SK-MEL-5 (cell line): ENCODE data around the gene MTMR4. TPM values are rescaled to one million over a fixed set of nuclear protein-coding genes. Genes with fewer than 3 reads are reported as not detected.
"Not testable (repeated sequence)": the region's sequence is repeated elsewhere in the genome, so short reads cannot be mapped to it uniquely, and the experiment has no call there.

Source experiments
- DNase-seq: peaks from one replicate; pipeline ENCODE4 v3.0.0-alpha.2; 2016; ENCODE audit warnings: low read depth, low spot score
- in situ Hi-C: cut with HindIII; loops from 2 replicates; pipeline ENCODE4 v1.10.0; 2016; ENCODE audit warnings: low sequenced_read_pairs, high pct_unique_total_duplicates, low pct_unique_long_range_greater_than_20kb
- total RNA-seq: library from RNA; depleted of rRNA; stranded (reverse); fragments of >200 nt; shearing (Covaris generic); gene quantifications from 2 replicates; pipeline ENCODE4 v1.2.3, GENCODE V29; 2014

The MTMR4 gene
- total RNA-seq, 1 experiment from 2014 or later, result 70.7 TPM

- DNase-seq, result no peak
- in situ Hi-C loops, result no loop called here
Observed at GRCh38 chr17:58506354-58507080, 7.9 kb downstream of the MTMR4 start.

GRCh38 chr17:58504826-58505351, 9.5 kb downstream of the MTMR4 start:
- in situ Hi-C loops, result no loop called here
- DNase-seq, result no peak

- in situ Hi-C loops, result no loop called here
- DNase-seq, result no peak
Observed at GRCh38 chr17:58503866-58504265, 10.6 kb downstream of the MTMR4 start.

- in situ Hi-C loops, DNase-seq: not testable (repeated sequence)
Observed at GRCh38 chr17:58503134-58503533, 11.3 kb downstream of the MTMR4 start.

GRCh38 chr17:58501451-58501850, 13.0 kb downstream of the MTMR4 start:
- in situ Hi-C loops, result no loop called here

GRCh38 chr17:58498177-58498828, 16.1 kb downstream of the MTMR4 start:
- DNase-seq, result no peak
- in situ Hi-C loops, result no loop called here

More at GRCh38 chr17:58501451-58501850, 13.0 kb downstream of the MTMR4 start:
- no peak for DNase-seq

- in situ Hi-C loops, result no loop called here
- no peak for DNase-seq
Observed at GRCh38 chr17:58493506-58493905, 20.9 kb downstream of the MTMR4 start.

GRCh38 chr17:58492238-58493121, 22.0 kb downstream of the MTMR4 start:
- in situ Hi-C loops, result no loop called here

GRCh38 chr17:58491510-58492045, 22.9 kb downstream of the MTMR4 start:
- DNase-seq, result no peak
- in situ Hi-C loops, result no loop called here

More at GRCh38 chr17:58492238-58493121, 22.0 kb downstream of the MTMR4 start:
- DNase-seq, result no peak

- in situ Hi-C loops, result no loop called here
- no peak for DNase-seq
Observed at GRCh38 chr17:58488428-58488890, 26.0 kb downstream of the MTMR4 start.

- in situ Hi-C loops, result no loop called here
- no peak for DNase-seq
Observed at GRCh38 chr17:58487589-58488427, 26.6 kb downstream of the MTMR4 start, which contains the start of gene HSF5. Gene HSF5, minus strand, starts transcription at chr17:58488408. Its CDS starts 134 bp downstream, at chr17:58488274.

GRCh38 chr17:58484600-58484999, 29.8 kb downstream of the MTMR4 start:
- no peak for DNase-seq
- in situ Hi-C loops, result no loop called here

GRCh38 chr17:58481798-58482197, 32.6 kb downstream of the MTMR4 start:
- DNase-seq, in situ Hi-C loops: not testable (repeated sequence)

- DNase-seq, result no peak
- in situ Hi-C loops, result no loop called here
Observed at GRCh38 chr17:58480090-58480489, 34.3 kb downstream of the MTMR4 start.

GRCh38 chr17:58476812-58477211, 37.6 kb downstream of the MTMR4 start:
- in situ Hi-C loops, result no loop called here
- DNase-seq, result no peak

- in situ Hi-C loops, result no loop called here
- DNase-seq, result no peak
Observed at GRCh38 chr17:58475985-58476384, 38.5 kb downstream of the MTMR4 start.

- in situ Hi-C loops, result no loop called here
- DNase-seq, result no peak
Observed at GRCh38 chr17:58470356-58470755, 44.1 kb downstream of the MTMR4 start.
